H9 (cell line): ENCODE measurements around the gene RNF32. TPM values are rescaled to one million over a fixed set of nuclear protein-coding genes. Genes with fewer than 3 reads are reported as not detected.

ENCODE experiments used
- DNase-seq: peaks from one replicate; pipeline ENCODE4 v3.0.0-alpha.2; 2017
- H2AFZ ChIP-seq: one replicate; pipeline ENCODE4 v1.6.1; 2013; ENCODE audit warnings: mild to moderate bottlenecking, low read length, control low read depth, moderate library complexity
- H2AK5ac ChIP-seq: 2 replicates; pipeline ENCODE4 v1.6.1; 2013; ENCODE audit warnings: low read length, control low read depth, mixed read lengths; ENCODE audit not compliant: insufficient read length
- H2BK120ac ChIP-seq: one replicate; pipeline ENCODE4 v1.6.1; 2013; ENCODE audit warnings: low read depth, mild to moderate bottlenecking, low read length, control low read depth, inconsistent platforms; ENCODE audit not compliant: poor library complexity, severe bottlenecking
- H2BK12ac ChIP-seq: 2 replicates; pipeline ENCODE4 v1.6.1; 2013; ENCODE audit warnings: low read length, control low read depth, mixed read lengths, low read depth; ENCODE audit not compliant: insufficient read length
- H2BK15ac ChIP-seq: 2 replicates; pipeline ENCODE4 v1.6.1; 2013; ENCODE audit warnings: low read depth, low read length, control low read depth
- H2BK20ac ChIP-seq: one replicate; pipeline ENCODE4 v1.6.1; 2013; ENCODE audit warnings: low read depth, mild to moderate bottlenecking, low read length, control low read depth, inconsistent platforms; ENCODE audit not compliant: poor library complexity, severe bottlenecking
- H2BK5ac ChIP-seq: 2 replicates; pipeline ENCODE4 v1.6.1; 2013; ENCODE audit warnings: low read length, control low read depth, mixed read lengths; ENCODE audit not compliant: insufficient read length
- H3K14ac ChIP-seq: 2 replicates; pipeline ENCODE4 v1.6.1; 2013; ENCODE audit warnings: low read length, control low read depth; ENCODE audit not compliant: insufficient read depth
- H3K18ac ChIP-seq: 2 replicates; pipeline ENCODE4 v1.6.1; 2013; ENCODE audit warnings: low read depth, mild to moderate bottlenecking, mixed read lengths, low read length, control low read depth; ENCODE audit not compliant: insufficient read length
- H3K23ac ChIP-seq: 2 replicates; pipeline ENCODE4 v1.6.1; 2013; ENCODE audit warnings: low read length, control low read depth, mixed read lengths, low read depth; ENCODE audit not compliant: insufficient read length
- H3K23me2 ChIP-seq: 2 replicates; pipeline ENCODE4 v1.6.1; 2013; ENCODE audit warnings: low read depth, mild to moderate bottlenecking, mixed read lengths, low read length, control low read depth; ENCODE audit not compliant: insufficient read length, poor library complexity, severe bottlenecking
- H3K27ac ChIP-seq: 2 replicates; pipeline ENCODE4 v1.5.1; 2013; ENCODE audit warnings: low read length, control low read depth, mixed read lengths, low read depth; ENCODE audit not compliant: insufficient read length
- H3K27me3 ChIP-seq: 2 replicates; pipeline ENCODE4 v1.6.1; 2013; ENCODE audit warnings: low read length, control low read depth, inconsistent platforms; ENCODE audit not compliant: insufficient read depth
- H3K4ac ChIP-seq: 2 replicates; pipeline ENCODE4 v1.6.1; 2013; ENCODE audit warnings: low read depth, mild to moderate bottlenecking, control low read depth, inconsistent platforms, low read length, moderate library complexity
- H3K4me1 ChIP-seq: 2 replicates; pipeline ENCODE4 v1.6.1; 2013; ENCODE audit warnings: low read length, control low read depth, inconsistent platforms; ENCODE audit not compliant: insufficient read depth
- H3K4me2 ChIP-seq: 2 replicates; pipeline ENCODE4 v1.6.1; 2013; ENCODE audit warnings: low read length, control low read depth, mixed read lengths; ENCODE audit not compliant: insufficient read length, insufficient read depth
- H3K56ac ChIP-seq: 2 replicates; pipeline ENCODE4 v1.6.1; 2013; ENCODE audit warnings: low read depth, mild to moderate bottlenecking, mixed read lengths, low read length, control low read depth; ENCODE audit not compliant: insufficient read length
- H3K79me1 ChIP-seq: 2 replicates; pipeline ENCODE4 v1.6.1; 2013; ENCODE audit warnings: low read depth, mild to moderate bottlenecking, moderate library complexity, low read length, control low read depth, inconsistent platforms; ENCODE audit not compliant: insufficient read depth, poor library complexity, severe bottlenecking
- H3K79me2 ChIP-seq: 2 replicates; pipeline ENCODE4 v1.6.1; 2013; ENCODE audit warnings: low read length, control low read depth, inconsistent platforms; ENCODE audit not compliant: insufficient read depth
- H3K9ac ChIP-seq: 2 replicates; pipeline ENCODE4 v1.6.1; 2013; ENCODE audit warnings: low read length, control low read depth, mixed read lengths; ENCODE audit not compliant: insufficient read length; ENCODE audit errors: extremely low read depth
- H3K9me3 ChIP-seq: one replicate; pipeline ENCODE4 v1.6.1; 2013; ENCODE audit warnings: low read depth, low read length, inconsistent platforms; ENCODE audit not compliant: control insufficient read depth
- H3T11ph ChIP-seq: one replicate; pipeline ENCODE4 v1.6.1; 2013; ENCODE audit warnings: mild to moderate bottlenecking, low read length, control low read depth, inconsistent platforms
- H4K20me1 ChIP-seq: one replicate; pipeline ENCODE4 v1.6.1; 2013; ENCODE audit not compliant: control insufficient read depth, insufficient read length, insufficient read depth
- H4K5ac ChIP-seq: 2 replicates; pipeline ENCODE4 v1.6.1; 2013; ENCODE audit warnings: low read depth, mild to moderate bottlenecking, mixed read lengths, low read length, control low read depth; ENCODE audit not compliant: insufficient read length
- H4K8ac ChIP-seq: replicated peaks from 2 replicates; pipeline ENCODE4 v1.6.1; 2013; ENCODE audit warnings: low read length, control low read depth, mixed read lengths, low read depth; ENCODE audit not compliant: insufficient read length
- H4K91ac ChIP-seq: 2 replicates; pipeline ENCODE4 v1.6.1; 2013; ENCODE audit warnings: low read depth, mild to moderate bottlenecking, moderate library complexity, mixed read lengths, low read length, control low read depth; ENCODE audit not compliant: insufficient read length
- H3K27ac Mint-ChIP-seq, 3 experiments: 2 replicates in 2 of 3; 3 replicates in 1 of 3; pipeline ENCODE4 v1.8.0; 2020 to 2021; ENCODE audit warnings: mixed read lengths in 3 of 3, mild to moderate bottlenecking in 1 of 3, moderate library complexity in 1 of 3
- H3K27me3 Mint-ChIP-seq: 2 replicates; pipeline ENCODE4 v1.8.0; 2021; ENCODE audit warnings: low read depth, mild to moderate bottlenecking, moderate library complexity, mixed read lengths
- H3K36me3 Mint-ChIP-seq, 3 experiments: 2 replicates in 2 of 3; 3 replicates in 1 of 3; pipeline ENCODE4 v1.8.0; 2020 to 2021; ENCODE audit warnings: low read depth in 3 of 3, mixed read lengths in 3 of 3; ENCODE audit not compliant: insufficient read depth in 1 of 3
- H3K4me1 Mint-ChIP-seq, 2 experiments: 2 replicates each; pipeline ENCODE4 v1.8.0; 2020; ENCODE audit warnings: mixed read lengths in 2 of 2
- H3K4me3 Mint-ChIP-seq, 2 experiments: 2 replicates in 1 of 2; 3 replicates in 1 of 2; pipeline ENCODE4 v1.8.0; 2020 to 2021; ENCODE audit warnings: mild to moderate bottlenecking in 2 of 2, mixed read lengths in 2 of 2, moderate library complexity in 1 of 2
- H3K9me3 Mint-ChIP-seq, 2 experiments: 2 replicates in 1 of 2; 3 replicates in 1 of 2; pipeline ENCODE4 v1.8.0; 2020; ENCODE audit warnings: mild to moderate bottlenecking in 2 of 2, mixed read lengths in 2 of 2, moderate library complexity in 1 of 2
- CTCF ChIP-seq: fragments of 200-600 bp; sonication (generic); conservative IDR thresholded peaks from 3 replicates; pipeline ENCODE4 v1.8.0; 2021; ENCODE audit warnings: antibody characterized with exemption, mild to moderate bottlenecking
- WGBS: extraction: QIAGEN DNeasy Blood & Tissue Kit; methylation state at CpG from one replicate; pipeline ENCODE4 v1.1.7; 2013; ENCODE audit warnings: missing lambda C conversion rate, low lambda C conversion rate, mixed read lengths; ENCODE audit not compliant: insufficient read length; ENCODE audit errors: extremely low coverage; 5-methylcytosine and 5-hydroxymethylcytosine counted together
- total RNA-seq: library from RNA; stranded (reverse); gene quantifications from 2 replicates; pipeline ENCODE4 v1.2.1, GENCODE V29; 2021

The RNF32 gene
- total RNA-seq, 1 experiment from 2014 or later = 0.90 TPM

GRCh38 chr7:156703209-156703608 lies 62.6 kb downstream of the RNF32 start:
- H3K4me3 Mint-ChIP-seq = no peak overlapping the region
- H3K4ac ChIP-seq = no peak overlapping the region

More at GRCh38 chr7:156703209-156703608, 62.6 kb downstream of the RNF32 start:
- WGBS = no CpG with 5 or more reads among the region's 4 CpGs
- Histone ChIP-seq H3K4me1 (no peaks in the 10 kb centered on the region), H3K4me2 (no peak overlapping the region), H3K56ac (no peak overlapping the region), H3K27me3 (no peaks in the 10 kb centered on the region), H4K20me1 (no peaks in the 10 kb centered on the region), H3K14ac (no peak overlapping the region), H4K8ac (no peak overlapping the region), H3K79me2 (no peaks in the 10 kb centered on the region), H2BK120ac (no peak overlapping the region), H2BK12ac (no peak overlapping the region), H2BK15ac (no peak overlapping the region), H4K5ac (no peak overlapping the region), H3K9me3 (peaks cover 4% of the 10 kb centered on the region), H3K9ac (no peak overlapping the region), H3K18ac (no peak overlapping the region), H3K27ac (no peak overlapping the region), H3T11ph (no peak overlapping the region), H2AFZ (no peak overlapping the region), H3K79me1 (no peaks in the 10 kb centered on the region), H2AK5ac (no peak overlapping the region), H2BK5ac (no peak overlapping the region), H3K23me2 (no peaks in the 10 kb centered on the region), H4K91ac (no peak overlapping the region), H3K23ac (no peak overlapping the region), H2BK20ac (no peak overlapping the region)
- TF ChIP-seq CTCF = no peak
- Mint-ChIP-seq H3K27ac (peak overlapping the region in 2 of 3 experiments; percentile 24 to 29; a peak in 1 of 7 replicates), H3K4me1 (no peaks in the 10 kb centered on the region), H3K9me3 (peaks cover 15 to 30% of the 10 kb centered on the region in 2 experiments), H3K36me3 (peaks cover 30 to 33% (median 33%) of the 10 kb centered on the region in 3 experiments), H3K27me3 (no peaks in the 10 kb centered on the region; the same call in 1 of the 2 replicates)
- DNase-seq = no peak
